Measurements from ENCODE around the gene PPP6R1.

Gene PPP6R1

GRCh38 chr19:55285229-55285890, 26.5 kb upstream of the PPP6R1 start:
- H3K4me3 ChIP-seq = no peak overlapping the region
- no peak for TF ChIP-seq CTCF (IDR thresholded peaks at IDR 0.05)
- H3K4me1 ChIP-seq = peaks cover 0 to 19% (median 10%) of the 10 kb centered on the region in 4 donors
- intact Hi-C loops (cut with DNase I; ENCODE audit: low total_unique reads) = no loop called here
- H3K9me3 ChIP-seq = no peaks in the 10 kb centered on the region
- peaks cover 0 to 31% of the 10 kb centered on the region in 2 donors for H3K27me3 ChIP-seq
- no peaks in the 10 kb centered on the region for H3K36me3 ChIP-seq
- no peak for DNase-seq
- peak overlapping the region in 1 of 2 donors; percentile 74 for H3K27ac ChIP-seq

GRCh38 chr19:55284405-55285058, 25.7 kb upstream of the PPP6R1 start:
- Histone ChIP-seq H3K36me3 (no peaks in the 10 kb centered on the region), H3K27ac (peak overlapping the region; percentile 71 to 74), H3K27me3 (peaks cover 0 to 31% of the 10 kb centered on the region in 2 donors), H3K9me3 (no peaks in the 10 kb centered on the region), H3K4me3 (peak overlapping the region; percentile 54 to 55), H3K4me1 (peaks cover 0 to 21% (median 11%) of the 10 kb centered on the region in 4 donors)
- no peak for TF ChIP-seq CTCF (IDR thresholded peaks at IDR 0.05)
- DNase-seq = no peak
- intact Hi-C loops (cut with DNase I; ENCODE audit: low total_unique reads) = no loop called here

GRCh38 chr19:55283548-55284377, 24.9 kb upstream of the PPP6R1 start, which contains the start of gene BRSK1:
Gene BRSK1 (plus strand): TSS chr19:55283997. CDS start chr19:55284443, 446 bp downstream.
- intact Hi-C loops (cut with DNase I; ENCODE audit: low total_unique reads) = no loop called here
- H3K27ac ChIP-seq = peak within 1 kb of the TSS; percentile 71 to 74
- peak within 1 kb of the TSS; percentile 54 to 55 for H3K4me3 ChIP-seq
- no peaks in the 10 kb centered on the region for H3K9me3 ChIP-seq
- no peak for DNase-seq
- peaks cover 4 to 29% (median 19%) of the 10 kb centered on the region in 4 donors for H3K4me1 ChIP-seq
- no peak for TF ChIP-seq CTCF (IDR thresholded peaks at IDR 0.05)
- H3K36me3 ChIP-seq = no peaks in the 10 kb centered on the region
- peaks cover 0 to 31% of the 10 kb centered on the region in 2 donors for H3K27me3 ChIP-seq

GRCh38 chr19:55279770-55280643, 21.2 kb upstream of the PPP6R1 start, which contains the start of gene HSPBP1:
Gene HSPBP1 (minus strand): TSS chr19:55280110. CDS start chr19:55279608, 502 bp downstream.
- no peak for TF ChIP-seq CTCF (IDR thresholded peaks at IDR 0.05)
- peaks cover 4 to 25% (median 16%) of the 10 kb centered on the region in 4 donors for H3K4me1 ChIP-seq
- H3K27me3 ChIP-seq = peaks cover 0 to 25% of the 10 kb centered on the region in 2 donors
- peak; percentile 83 to 95 for DNase-seq
- peaks cover 0 to 28% (median 10%) of the 10 kb centered on the region in 3 donors for H3K36me3 ChIP-seq
- H3K27ac ChIP-seq = peak within 1 kb of the TSS; percentile 71
- peak within 1 kb of the TSS; percentile 64 to 82 for H3K4me3 ChIP-seq
- no peaks in the 10 kb centered on the region for H3K9me3 ChIP-seq
- intact Hi-C loops (cut with DNase I; ENCODE audit: low total_unique reads) = no loop called here

Data from tibial artery (tissue), 4 donors.